HG02678 (cell line): ENCODE results near the gene KRTAP10-12.

Experiments used
- ATAC-seq: cut with Tn5 transposase; IDR thresholded peaks from one replicate; pipeline ENCODE4 v1.9.1; 2021; ENCODE audit warnings: mild to moderate bottlenecking, moderate library complexity; ENCODE audit not compliant: unreplicated experiment

KRTAP10-12 gene

DNA sequence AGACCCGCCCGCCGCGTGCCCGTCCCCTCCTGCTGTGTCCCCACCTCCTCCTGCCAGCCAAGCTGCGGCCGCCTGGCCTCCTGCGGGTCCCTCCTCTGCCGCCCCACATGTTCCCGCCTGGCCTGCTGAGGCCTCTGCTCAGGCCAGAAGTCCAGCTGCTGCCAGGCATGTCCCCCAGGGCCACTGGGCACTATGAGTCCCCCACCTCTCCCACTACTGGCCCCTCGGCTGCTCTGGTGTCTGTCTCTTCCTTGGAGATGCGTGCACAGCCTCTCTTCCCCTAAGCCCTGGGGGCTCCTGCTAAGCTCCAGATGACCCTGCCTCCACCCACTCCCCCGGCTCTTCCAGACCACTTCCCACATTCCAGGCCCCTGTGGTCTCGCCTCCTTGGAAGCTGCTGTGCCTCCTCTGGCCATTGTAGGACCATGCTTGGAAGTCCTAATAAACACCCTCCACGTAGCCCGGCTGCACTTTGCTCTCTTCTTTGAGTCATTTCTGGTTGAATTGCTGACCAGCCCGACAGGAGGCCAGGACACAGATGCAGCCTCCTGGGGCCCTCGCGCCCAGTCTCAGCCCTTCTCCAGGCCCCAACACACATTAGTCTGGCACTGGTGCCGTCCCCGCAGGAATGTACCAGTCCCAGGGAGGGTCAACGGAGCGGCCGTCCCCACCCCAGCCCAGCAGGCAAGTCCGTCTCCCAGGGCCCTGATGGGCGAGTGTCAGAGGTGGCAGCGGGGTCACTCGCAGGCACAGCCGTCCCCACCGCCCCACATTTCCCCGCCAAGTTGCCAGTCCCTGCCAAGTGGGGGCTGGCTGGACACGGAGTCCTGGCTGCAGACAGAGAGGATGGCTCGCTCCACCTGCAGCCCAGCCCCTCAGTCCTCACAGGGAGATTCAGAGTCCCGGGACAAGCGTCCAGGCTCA is 1.1 kb downstream of the KRTAP10-12 start:
- ATAC-seq = no peak

- no peak for ATAC-seq
Observed at GRCh38 chr21:44699502-44700001, 2.6 kb downstream of the KRTAP10-12 start.

GRCh38 chr21:44700101-44701022 is 3.4 kb downstream of the KRTAP10-12 start:
- no peak for ATAC-seq

GRCh38 chr21:44701023-44701400 is 4.0 kb downstream of the KRTAP10-12 start:
- ATAC-seq = no peak

DNA sequence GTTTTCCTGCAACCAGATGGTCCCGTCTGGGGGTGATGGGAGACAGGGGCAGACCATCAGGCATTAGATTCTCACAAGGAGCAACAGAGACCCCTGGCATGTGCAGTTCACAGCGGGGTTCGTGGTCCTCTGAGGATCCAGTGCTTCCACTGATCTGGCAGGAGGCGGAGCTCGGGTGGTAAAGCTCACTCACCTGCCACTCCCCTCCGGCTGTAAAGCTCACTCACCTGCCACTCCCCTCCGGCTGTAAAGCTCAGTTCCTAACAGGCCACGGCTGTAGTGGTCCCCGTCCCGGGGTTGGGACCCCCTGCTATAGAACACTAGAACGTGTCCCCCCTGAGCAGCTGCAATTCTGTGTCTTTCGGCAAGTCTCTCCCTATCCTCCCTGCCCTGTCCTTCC is 4.6 kb downstream of the KRTAP10-12 start:
- ATAC-seq = no peak

DNA sequence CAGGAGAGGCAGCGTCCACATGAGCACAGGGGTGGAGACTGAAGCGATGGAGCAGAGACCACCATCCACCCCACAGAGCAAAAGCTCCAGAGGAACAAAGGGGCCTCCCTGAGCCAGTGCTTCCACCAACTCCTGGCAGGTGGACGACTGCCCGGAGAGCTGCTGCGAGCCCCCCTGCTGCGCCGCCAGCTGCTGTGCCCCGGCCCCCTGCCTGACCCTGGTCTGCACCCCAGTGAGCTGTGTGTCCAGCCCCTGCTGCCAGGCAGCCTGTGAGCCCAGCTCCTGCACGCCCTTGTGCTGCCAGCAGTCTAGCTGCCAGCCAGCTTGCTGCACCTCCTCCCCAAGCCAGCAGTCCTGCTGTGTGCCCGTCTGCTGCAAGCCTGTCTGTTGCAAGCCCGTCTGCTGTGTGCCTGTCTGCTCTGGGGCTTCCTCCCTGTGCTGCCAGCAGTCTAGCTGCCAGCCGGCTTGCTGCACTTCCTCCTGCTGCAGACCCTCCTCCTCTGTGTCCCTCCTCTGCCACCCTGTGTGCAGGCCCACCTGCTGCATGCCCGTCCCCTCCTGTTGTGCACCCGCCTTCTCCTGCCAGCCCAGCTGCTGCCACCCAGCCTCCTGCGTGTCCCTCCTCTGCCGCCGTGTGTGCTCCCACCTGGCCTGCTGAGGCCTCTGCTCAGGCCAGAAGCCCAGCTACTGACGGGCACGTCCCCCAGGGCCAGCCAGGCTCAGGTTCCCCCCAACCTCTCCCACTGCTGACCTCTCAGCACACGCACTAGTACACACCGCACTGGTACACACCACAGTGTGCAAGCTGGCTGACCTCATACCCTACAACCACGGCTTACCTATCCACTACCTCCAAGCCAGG is 5.4 kb downstream of the KRTAP10-12 start:
- no peak for ATAC-seq

DNA sequence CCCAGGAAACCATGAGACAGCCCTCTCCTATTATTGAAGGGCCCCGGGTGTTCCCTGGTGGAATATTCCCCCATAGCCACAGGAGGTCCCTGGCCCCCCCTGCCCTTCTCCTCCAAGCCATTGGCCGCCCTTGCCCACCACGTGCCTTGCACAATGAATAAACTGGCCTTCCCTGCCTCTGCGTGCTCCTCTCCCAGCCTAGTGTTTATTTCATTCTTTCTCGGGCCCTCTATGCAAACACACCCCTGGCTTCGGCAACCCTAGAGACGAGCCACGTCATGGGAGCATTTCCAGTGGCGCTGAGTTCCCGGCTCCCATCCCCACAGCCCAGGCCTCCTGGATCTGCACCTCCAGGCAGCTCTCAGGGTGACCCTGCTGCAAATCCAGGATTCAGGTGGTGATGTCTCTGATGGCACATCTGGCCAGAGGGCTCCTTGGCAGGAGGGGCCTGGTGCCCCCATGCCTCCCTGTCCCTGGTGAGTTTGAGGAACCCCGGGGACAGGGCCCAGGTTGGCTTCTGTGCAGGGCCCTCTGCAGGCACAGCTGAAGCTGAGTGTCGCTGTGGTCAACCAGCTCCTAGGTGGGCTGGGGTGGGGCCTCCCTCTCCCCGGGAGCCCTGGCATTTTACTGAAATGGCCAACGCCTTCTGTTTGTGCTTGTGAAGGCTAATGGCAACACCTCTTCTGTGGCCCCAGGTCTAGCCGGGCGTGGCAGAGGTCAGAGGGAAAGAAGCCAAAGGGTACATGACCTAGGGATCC is 6.2 kb downstream of the KRTAP10-12 start:
- no peak for ATAC-seq

DNA sequence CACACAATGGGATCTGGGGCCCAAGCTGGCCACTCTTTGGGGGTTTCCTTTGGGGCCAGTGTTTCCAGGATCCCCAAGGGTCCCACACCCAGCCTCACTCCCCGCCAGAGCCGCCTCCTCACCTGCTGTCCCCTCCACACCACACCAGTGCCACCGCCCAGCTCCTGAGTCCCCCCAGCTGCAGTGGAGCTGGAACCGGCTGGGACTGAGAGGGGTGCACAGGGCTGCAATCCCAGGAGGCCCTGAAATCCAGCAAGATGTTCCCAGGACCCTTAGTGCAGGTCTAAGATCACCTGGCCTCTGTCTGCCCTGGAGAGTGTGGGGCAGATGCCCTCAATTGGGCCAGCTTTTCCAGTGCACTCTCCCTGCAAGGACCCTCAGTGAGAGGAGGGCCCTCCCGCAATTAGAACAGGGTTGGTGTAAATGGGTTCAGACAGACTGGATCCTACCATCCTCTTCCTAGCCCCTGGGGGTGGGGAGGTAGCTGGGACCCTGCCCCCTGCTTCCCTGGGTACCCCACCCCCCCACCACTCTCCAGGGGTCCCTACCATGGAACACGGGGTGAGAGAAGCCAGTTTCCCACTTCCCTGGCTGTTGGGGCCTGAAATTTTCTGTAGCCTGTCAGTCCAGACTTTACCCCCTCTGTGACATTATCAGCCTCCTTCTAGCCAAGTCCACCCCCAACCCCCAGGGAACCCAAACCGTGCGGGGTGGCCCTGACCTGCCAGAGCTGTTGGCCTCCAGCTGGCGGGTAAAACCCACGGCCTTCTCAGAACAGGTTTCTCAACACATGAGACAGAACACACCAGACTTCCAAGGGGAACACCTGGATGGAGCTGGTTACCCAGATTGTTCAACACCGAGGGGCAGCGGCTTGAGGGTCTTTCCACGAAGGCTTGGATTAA is 7.0 kb downstream of the KRTAP10-12 start:
- ATAC-seq = no peak

DNA sequence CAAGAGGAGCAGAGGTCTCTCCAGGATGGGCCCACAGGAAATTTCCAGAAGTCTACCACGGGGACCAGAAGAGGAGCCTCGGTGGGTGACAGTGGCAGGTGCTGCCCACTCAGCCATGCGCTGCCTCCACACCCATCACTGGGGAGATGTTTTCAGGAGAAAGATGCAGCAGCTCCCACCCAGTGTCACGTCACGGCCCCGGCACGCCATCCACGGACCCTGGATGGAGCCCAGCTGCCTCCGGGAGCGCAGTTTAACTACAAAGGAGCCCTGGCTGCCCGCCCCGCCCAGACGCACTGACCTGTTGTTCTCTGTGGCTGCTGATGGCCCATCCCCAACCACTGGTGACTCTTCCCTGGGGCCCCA is 7.6 kb downstream of the KRTAP10-12 start:
- no peak for ATAC-seq

GRCh38 chr21:44706026-44706705 is 9.2 kb downstream of the KRTAP10-12 start:
- no peak for ATAC-seq

DNA sequence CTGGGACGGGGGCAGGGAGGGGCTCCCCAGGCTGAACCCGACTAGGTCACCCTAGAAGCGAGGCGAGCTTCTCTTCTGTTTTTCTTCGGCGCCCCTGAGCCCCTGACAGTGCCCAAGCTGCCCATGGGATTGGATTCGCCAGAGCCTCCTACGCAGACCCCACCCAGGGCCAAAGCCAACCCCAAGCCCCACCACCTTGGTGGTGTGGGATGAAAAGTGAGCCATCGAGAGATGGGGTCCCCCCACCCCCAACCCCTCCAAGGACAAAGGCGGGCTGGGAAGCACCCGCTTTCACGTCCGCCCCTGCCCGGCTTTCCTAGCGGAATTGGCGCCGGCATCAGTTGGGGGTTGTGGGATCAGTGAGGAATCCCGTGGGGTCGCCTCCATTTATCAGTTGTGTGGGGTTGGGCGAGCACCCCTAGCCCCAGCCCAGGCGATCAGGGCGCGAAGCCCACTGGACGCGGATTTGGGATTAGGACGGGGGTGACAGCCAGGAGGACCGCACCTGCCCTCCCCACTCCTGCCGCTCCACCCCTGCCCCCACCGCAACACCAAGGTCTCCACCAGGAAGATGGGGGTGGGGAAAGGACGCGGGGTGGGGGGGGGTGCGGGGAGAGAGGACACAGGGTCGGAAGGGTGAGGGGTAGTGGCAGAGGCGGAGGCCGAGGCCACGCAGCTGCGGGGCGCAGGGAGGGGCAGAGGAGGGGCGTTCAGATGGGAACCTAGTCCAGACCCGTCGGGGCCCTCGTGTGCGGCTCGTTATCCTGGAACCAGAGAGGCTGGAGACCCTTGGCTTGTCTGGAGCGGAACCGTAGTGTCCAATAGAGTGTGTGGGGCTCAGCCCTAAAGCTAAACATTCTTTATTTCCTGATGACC is 10.0 kb downstream of the KRTAP10-12 start:
- no peak for ATAC-seq

GRCh38 chr21:44708213-44708865 is 11.4 kb downstream of the KRTAP10-12 start:
- ATAC-seq = no peak

DNA sequence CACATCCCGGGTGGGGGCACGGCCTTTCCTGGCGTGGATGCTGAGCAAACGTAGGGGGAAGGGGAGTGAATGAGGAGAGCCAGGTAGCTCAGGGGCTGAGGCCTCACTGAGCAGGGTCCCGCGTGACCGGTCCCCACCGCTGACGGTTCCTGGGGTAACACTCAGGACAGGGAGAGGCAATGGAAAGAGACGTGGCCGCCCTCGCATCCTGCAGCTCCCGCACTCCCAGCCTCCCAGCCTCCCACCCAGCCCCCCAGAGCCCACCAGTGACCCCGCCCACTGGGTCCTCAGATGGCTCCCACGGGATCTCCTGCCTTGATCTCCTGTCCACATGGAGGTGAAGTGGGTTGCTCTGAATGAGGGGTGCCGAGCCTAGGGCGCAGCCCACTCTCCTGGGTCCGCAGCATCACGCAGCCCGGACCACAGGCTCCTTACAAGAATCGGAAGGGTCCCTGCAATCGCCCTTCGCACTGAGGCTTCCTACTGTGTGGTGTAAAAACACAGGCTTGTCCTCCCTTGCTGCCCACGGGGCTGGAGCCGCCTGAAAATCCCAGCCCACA is 12.0 kb downstream of the KRTAP10-12 start:
- ATAC-seq = no peak

DNA sequence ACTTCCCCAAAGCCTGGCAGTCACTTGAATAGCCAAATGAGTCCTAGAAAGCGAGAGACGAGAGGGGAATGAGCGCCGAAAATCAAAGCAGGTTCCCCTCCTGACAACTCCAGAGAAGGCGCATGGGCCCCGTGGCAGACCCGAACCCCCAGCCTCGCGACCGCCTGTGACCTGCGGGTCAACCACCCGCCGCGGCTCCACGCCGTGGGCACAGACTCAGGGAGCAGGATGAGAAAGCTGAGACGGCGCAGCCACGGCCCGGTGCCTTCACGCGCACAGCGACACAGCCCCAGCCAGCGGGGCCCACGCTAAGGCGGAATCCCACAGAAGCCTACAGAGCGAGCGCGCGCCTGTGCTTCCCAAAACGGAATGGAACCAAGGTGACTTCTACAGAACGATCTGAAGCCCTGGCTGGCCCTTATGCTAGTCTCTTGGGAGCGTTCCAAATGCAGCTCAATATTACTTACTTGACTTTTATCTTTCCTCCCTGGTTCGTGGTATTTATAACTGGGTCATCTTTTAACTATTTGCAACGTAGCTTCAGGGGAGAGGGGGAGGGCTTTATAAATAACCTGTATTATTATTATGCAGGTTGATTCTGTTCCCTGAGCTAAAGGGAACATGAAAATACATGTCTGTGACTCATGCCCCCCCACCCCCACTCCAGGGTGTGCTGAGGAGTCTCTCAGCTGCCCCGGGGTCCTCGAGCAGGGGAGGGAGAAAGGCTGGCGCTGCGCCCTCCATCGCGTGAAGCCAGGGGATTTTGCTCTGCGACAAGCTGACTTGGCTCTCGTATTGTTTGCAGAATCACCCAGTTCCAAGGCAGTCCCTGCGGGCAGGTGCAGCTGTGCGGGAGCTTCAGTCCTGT is 12.7 kb downstream of the KRTAP10-12 start:
- no peak for ATAC-seq

- no peak for ATAC-seq
Observed at GRCh38 chr21:44710294-44710665, 13.3 kb downstream of the KRTAP10-12 start.
